Measurements from ENCODE around the gene APBB1IP.

- TF ChIP-seq POLR2A (IDR thresholded peaks at IDR 0.05) (no peak), POLR2AphosphoS5 (IDR thresholded peaks at IDR 0.05) (no peak)
- TF ChIP-seq, protein P1, sequence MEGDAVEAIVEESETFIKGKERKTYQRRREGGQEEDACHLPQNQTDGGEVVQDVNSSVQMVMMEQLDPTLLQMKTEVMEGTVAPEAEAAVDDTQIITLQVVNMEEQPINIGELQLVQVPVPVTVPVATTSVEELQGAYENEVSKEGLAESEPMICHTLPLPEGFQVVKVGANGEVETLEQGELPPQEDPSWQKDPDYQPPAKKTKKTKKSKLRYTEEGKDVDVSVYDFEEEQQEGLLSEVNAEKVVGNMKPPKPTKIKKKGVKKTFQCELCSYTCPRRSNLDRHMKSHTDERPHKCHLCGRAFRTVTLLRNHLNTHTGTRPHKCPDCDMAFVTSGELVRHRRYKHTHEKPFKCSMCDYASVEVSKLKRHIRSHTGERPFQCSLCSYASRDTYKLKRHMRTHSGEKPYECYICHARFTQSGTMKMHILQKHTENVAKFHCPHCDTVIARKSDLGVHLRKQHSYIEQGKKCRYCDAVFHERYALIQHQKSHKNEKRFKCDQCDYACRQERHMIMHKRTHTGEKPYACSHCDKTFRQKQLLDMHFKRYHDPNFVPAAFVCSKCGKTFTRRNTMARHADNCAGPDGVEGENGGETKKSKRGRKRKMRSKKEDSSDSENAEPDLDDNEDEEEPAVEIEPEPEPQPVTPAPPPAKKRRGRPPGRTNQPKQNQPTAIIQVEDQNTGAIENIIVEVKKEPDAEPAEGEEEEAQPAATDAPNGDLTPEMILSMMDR (IDR thresholded peaks at IDR 0.05): no peak
These were observed 79.2 kb downstream of the APBB1IP start for GRCh38 chr10:26517141-26517867.

Data from stomach (tissue), 4 donors.